Cardiac muscle cell (in vitro differentiated cells and primary cell): Measurements from ENCODE around the gene CFAP44. TPM values are rescaled to one million over a fixed set of nuclear protein-coding genes. Genes with fewer than 3 reads are reported as not detected.
A peak's percentile ranks its signal among the peaks of the same experiment; 100 is the strongest.

Source experiments
- DNase-seq, 2 donors: peaks; one replicate each; pipeline versions ENCODE4 v3.0.0 to v3.0.0-alpha.2; 2010 to 2017; ENCODE audit warnings: low read depth in 1 of 2, low spot score in 1 of 2
- H3K27ac ChIP-seq: fragments of 200-600 bp; sonication (generic); 2 replicates; pipeline ENCODE4 v1.5.1; 2016
- H3K27me3 ChIP-seq: fragments of 200-600 bp; sonication (generic); 2 replicates; pipeline ENCODE4 v1.6.0; 2016; ENCODE audit warnings: control low read depth
- H3K36me3 ChIP-seq: fragments of 200-600 bp; sonication (generic); 2 replicates; pipeline ENCODE4 v1.5.1; 2016; ENCODE audit warnings: control low read depth
- H3K4me1 ChIP-seq: fragments of 200-600 bp; sonication (generic); 2 replicates; pipeline ENCODE4 v1.8.1; 2017; ENCODE audit warnings: low read depth, mild to moderate bottlenecking, mixed run types
- H3K4me3 ChIP-seq: fragments of 200-600 bp; sonication (generic); 2 replicates; pipeline ENCODE4 v1.5.1; 2016; ENCODE audit warnings: mild to moderate bottlenecking
- H3K9me3 ChIP-seq: fragments of 200-600 bp; sonication (generic); 2 replicates; pipeline ENCODE4 v1.5.1; 2017; ENCODE audit warnings: low read depth, mild to moderate bottlenecking, control low read depth
- polyA plus RNA-seq: library from polyadenylated mRNA; unstranded; fragments of >200 nt; fragmentation: Nextera tagmentation; extraction: Ambion mirVana; gene quantifications from 2 replicates; pipeline ENCODE4 v1.2.1, GENCODE V29; 2016
- total RNA-seq: library from RNA; depleted of rRNA; stranded (reverse); fragments of >200 nt; gene quantifications from 2 replicates; pipeline ENCODE4 v1.2.3, GENCODE V29; 2016
- TF ChIP-seq, protein P1 (sequence below): IDR thresholded peaks from 2 replicates; pipeline ENCODE4 v1.5.1; 2012; ENCODE audit warnings: low read depth, mild to moderate bottlenecking, low read length

Gene CFAP44
- total and polyA plus RNA-seq, 2 experiments from 2014 or later: 3.6 to 6.8 TPM

DNA sequence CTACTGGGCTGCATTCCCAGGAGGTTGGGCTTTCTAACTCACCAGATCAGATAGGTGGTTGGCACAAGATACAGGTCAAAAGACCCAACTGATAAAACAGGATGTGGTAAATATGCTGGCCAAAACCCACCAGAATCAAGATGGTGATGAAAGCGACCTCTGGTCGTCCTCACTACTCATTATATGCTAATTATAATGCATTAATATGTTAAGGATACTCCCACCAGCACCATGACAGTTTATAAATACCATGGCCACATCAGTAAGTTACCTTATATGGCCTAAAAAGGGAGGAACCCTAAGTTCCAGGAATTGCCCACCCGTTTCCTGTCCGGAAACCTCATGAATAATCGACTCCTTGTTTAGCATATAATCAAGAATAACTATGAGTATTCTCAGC is 31.6 kb downstream of the CFAP44 start:
- Histone ChIP-seq H3K27ac (no peak overlapping the region), H3K4me3 (no peak overlapping the region), H3K27me3 (no peaks in the 10 kb centered on the region), H3K4me1 (no peaks in the 10 kb centered on the region), H3K9me3 (no peaks in the 10 kb centered on the region), H3K36me3 (no peaks in the 10 kb centered on the region)
- DNase-seq: peak in 1 of 2 donors; percentile 72
- TF ChIP-seq, protein P1, sequence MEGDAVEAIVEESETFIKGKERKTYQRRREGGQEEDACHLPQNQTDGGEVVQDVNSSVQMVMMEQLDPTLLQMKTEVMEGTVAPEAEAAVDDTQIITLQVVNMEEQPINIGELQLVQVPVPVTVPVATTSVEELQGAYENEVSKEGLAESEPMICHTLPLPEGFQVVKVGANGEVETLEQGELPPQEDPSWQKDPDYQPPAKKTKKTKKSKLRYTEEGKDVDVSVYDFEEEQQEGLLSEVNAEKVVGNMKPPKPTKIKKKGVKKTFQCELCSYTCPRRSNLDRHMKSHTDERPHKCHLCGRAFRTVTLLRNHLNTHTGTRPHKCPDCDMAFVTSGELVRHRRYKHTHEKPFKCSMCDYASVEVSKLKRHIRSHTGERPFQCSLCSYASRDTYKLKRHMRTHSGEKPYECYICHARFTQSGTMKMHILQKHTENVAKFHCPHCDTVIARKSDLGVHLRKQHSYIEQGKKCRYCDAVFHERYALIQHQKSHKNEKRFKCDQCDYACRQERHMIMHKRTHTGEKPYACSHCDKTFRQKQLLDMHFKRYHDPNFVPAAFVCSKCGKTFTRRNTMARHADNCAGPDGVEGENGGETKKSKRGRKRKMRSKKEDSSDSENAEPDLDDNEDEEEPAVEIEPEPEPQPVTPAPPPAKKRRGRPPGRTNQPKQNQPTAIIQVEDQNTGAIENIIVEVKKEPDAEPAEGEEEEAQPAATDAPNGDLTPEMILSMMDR: no peak

DNA sequence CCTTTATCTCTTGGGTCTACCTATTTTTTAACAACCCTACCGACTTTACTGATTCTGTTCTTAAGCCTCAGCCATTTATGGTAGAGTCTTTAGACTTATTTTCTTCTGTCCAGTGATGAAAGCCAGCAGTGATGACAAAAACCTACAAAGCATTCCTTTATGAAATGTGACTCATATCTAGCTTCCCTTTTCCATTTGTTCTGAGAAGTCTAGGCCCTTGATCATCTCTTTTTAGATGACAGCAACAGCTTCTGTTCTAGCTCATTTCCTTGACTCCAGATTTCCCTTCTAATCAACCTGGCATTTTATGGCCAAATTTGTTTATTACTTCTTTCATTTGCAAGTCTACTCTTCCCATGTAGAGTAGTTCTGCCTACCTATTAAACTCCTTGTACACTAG is 36.1 kb downstream of the CFAP44 start:
- TF ChIP-seq, protein P1: no peak
- no peaks in the 10 kb centered on the region for H3K36me3 ChIP-seq
- no peak overlapping the region for H3K4me3 ChIP-seq
- no peaks in the 10 kb centered on the region for H3K9me3 ChIP-seq
- H3K4me1 ChIP-seq: no peaks in the 10 kb centered on the region
- H3K27me3 ChIP-seq: no peaks in the 10 kb centered on the region
- no peak overlapping the region for H3K27ac ChIP-seq
- DNase-seq: peak in 1 of 2 donors; percentile 63

DNA sequence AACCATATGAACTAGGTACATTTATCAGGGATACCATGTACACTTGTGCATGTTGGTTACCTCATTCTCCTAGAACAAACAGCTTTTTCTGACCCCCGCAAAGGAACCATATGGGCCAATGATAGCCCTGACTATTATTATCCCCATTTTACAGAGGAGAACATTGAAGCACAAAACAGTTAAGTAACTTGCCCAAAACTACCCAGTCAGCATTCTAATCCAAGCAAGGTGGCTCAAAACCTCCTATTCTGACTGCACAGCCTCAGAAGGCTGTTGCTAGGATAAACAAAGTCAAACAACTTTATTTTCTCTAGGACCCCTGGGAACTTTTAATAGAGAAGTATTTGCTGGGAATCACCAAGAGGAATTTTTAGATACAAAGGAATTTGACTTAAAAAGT is 36.7 kb downstream of the CFAP44 start:
- Histone ChIP-seq H3K4me1 (no peaks in the 10 kb centered on the region), H3K9me3 (no peaks in the 10 kb centered on the region), H3K36me3 (no peaks in the 10 kb centered on the region), H3K27ac (no peak overlapping the region), H3K4me3 (no peak overlapping the region), H3K27me3 (no peaks in the 10 kb centered on the region)
- DNase-seq: no peak
- TF ChIP-seq, protein P1: no peak

Other genes with a start within 250 kb of the CFAP44 start
- 14.1 and 18.1 TPM in 2 replicates for gene BOC, start 229.9 kb downstream of the CFAP44 start, total RNA-seq
- gene BOC, start 229.9 kb downstream of the CFAP44 start, polyA plus RNA-seq: 9.5 and 14.3 TPM in 2 replicates
- 9.8 and 21.1 TPM in 2 replicates for gene SPICE1, start 73.7 kb upstream of the CFAP44 start, total RNA-seq
- gene SPICE1, start 73.7 kb upstream of the CFAP44 start, polyA plus RNA-seq: 14.9 and 16.6 TPM in 2 replicates
- gene SIDT1, start 91.1 kb upstream of the CFAP44 start, total RNA-seq: 0.18 TPM in 1 of 2 replicates, not detected in the other
- 0.32 TPM in 1 of 2 replicates, not detected in the other for gene SIDT1, start 91.1 kb upstream of the CFAP44 start, polyA plus RNA-seq